BJ (cell line): ENCODE results near the gene POU2AF3. TPM values are rescaled to one million over a fixed set of nuclear protein-coding genes. Genes with fewer than 3 reads are reported as not detected.

Source experiments
- CTCF ChIA-PET: fragments of 350-600 bp; formaldehyde crosslinking; extraction: SDS; loops from one replicate; lab custom pipeline; 2021; ENCODE audit warnings: antibody characterized with exemption, inconsistent platforms; lab: Yijun Ruan, JAX
- POLR2A ChIA-PET: fragments of 300-600 bp; sonication (Branson Sonifier 250); formaldehyde crosslinking; extraction: SDS; loops from one replicate; lab custom pipeline; 2021; ENCODE audit warnings: antibody characterized with exemption; lab: Charles Lee
- DNase-seq: peaks from one replicate; pipeline ENCODE4 v3.0.0-alpha.2; 2011; ENCODE audit warnings: low read depth
- H3K27me3 ChIP-seq: 2 replicates; pipeline ENCODE4 v1.6.0; 2011; ENCODE audit warnings: low read length; ENCODE audit not compliant: control insufficient read depth, insufficient read depth
- H3K36me3 ChIP-seq: 2 replicates; pipeline ENCODE4 v1.5.1; 2011; ENCODE audit warnings: low read length; ENCODE audit not compliant: control insufficient read depth, insufficient read depth
- H3K4me3 ChIP-seq: 2 replicates; pipeline ENCODE4 v1.5.1; 2011; ENCODE audit warnings: low read depth, mild to moderate bottlenecking, control low read depth, low read length
- polyA plus RNA-seq: library from polyadenylated mRNA; depleted of rRNA; stranded (reverse); fragments of >200 nt; gene quantifications from 2 replicates; pipeline ENCODE4 v1.2.3, GENCODE V29; 2011
- TF ChIP-seq, protein P1 (sequence below): IDR thresholded peaks from 2 replicates; pipeline ENCODE4 v1.5.1; 2011; ENCODE audit warnings: low read depth, mild to moderate bottlenecking, control low read depth, inconsistent platforms, low read length, moderate library complexity; ENCODE audit not compliant: insufficient read depth

The POU2AF3 gene
- polyA plus RNA-seq, 1 experiment = not detected

DNA sequence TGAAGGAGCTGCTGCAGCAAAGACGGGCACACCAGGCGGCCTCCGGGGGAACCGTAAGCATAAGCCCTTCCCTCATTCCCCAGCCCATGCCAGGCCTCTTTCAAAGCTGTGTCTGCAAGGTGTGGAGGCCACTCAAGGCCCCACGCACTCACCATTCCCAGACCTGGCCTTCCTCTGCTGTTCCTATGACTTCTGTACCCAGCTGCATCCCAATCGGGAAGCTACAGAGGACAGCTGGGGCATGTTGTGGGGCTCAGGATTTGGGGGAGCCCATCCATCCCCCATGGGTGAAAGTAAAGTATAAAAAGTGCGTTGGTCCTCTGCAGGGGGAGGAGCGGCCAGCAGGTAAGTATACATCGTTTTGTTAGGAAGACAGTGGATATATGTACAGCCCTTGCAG is 2.2 kb downstream of the POU2AF3 start:
- Histone ChIP-seq H3K36me3 (no peaks in the 10 kb centered on the region), H3K4me3 (no peak overlapping the region), H3K27me3 (peaks cover 38% of the 10 kb centered on the region)
- CTCF ChIA-PET = interaction anchor here (0.6 to 1.1 kb wide), 2 partner anchors 26 to 480 kb away, joined by 3 to 4 read pairs; no protein-coding TSS in a partner anchor
- TF ChIP-seq, protein P1, sequence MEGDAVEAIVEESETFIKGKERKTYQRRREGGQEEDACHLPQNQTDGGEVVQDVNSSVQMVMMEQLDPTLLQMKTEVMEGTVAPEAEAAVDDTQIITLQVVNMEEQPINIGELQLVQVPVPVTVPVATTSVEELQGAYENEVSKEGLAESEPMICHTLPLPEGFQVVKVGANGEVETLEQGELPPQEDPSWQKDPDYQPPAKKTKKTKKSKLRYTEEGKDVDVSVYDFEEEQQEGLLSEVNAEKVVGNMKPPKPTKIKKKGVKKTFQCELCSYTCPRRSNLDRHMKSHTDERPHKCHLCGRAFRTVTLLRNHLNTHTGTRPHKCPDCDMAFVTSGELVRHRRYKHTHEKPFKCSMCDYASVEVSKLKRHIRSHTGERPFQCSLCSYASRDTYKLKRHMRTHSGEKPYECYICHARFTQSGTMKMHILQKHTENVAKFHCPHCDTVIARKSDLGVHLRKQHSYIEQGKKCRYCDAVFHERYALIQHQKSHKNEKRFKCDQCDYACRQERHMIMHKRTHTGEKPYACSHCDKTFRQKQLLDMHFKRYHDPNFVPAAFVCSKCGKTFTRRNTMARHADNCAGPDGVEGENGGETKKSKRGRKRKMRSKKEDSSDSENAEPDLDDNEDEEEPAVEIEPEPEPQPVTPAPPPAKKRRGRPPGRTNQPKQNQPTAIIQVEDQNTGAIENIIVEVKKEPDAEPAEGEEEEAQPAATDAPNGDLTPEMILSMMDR = no peak
- DNase-seq = no peak
- POLR2A ChIA-PET = no interaction called here

DNA sequence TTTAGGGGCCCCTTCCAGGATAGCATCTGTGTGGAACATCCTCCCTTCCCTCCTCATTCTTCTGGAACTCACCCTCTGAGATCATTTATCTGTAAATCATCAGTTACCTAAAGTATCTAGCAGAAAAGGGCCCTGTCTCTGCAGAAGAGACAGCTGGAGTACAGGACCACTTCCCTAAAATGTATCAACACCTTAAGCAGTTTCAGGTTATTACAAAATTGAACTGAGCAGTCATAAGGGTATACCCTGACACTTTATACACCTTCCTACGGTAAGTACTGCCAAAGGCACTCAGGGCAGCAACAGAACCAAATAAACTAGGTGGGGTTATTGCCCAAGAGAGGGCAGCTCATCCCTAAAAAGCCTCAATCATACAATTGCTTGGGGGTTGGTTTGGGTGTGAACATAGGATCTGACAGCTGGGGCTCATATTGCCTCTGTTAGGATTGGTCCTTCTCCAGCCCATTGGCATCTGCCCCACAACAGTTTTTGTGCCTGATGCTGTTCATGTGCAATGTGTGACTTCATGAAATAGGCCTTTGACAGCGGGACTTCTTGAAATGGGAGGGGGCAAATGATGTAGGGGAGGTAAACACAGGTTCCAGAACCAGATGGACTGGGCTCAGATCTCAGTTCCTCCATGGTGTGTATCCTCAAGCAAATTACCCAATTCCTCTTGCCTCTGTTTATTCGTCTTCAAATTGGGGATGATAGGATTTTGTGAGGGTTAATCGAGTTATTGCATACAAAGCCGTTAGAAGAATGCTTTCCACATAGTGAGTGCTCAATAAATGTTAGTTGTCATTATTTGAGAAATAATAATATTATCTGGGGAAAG is 2.9 kb downstream of the POU2AF3 start:
- Histone ChIP-seq H3K36me3 (no peaks in the 10 kb centered on the region), H3K4me3 (no peak overlapping the region), H3K27me3 (peaks cover 36% of the 10 kb centered on the region)
- no peak for DNase-seq
- TF ChIP-seq, protein P1 = no peak
- ChIA-PET CTCF (interaction anchor here (1.1 to 1.7 kb wide), 2 partner anchors 9 to 145 kb away, joined by 3 to 6 read pairs; no protein-coding TSS in a partner anchor), POLR2A (no interaction called here)

DNA sequence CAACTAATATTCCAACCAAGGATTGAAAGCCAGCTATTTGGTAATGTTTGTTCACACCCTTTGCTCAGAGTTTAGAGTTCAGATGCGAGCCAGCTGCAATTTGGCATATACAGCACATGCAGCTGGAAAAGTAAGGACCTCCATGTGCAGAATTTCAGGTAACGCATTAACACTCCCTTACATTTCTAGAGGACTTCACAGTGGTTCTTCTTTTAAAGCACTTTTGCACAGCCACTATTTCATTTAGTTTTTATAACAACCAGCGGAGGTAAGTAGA is 3.4 kb downstream of the POU2AF3 start:
- no peaks in the 10 kb centered on the region for H3K36me3 ChIP-seq
- TF ChIP-seq, protein P1 = no peak
- no peak overlapping the region for H3K4me3 ChIP-seq
- ChIA-PET CTCF (interaction anchor here (1.1 to 1.7 kb wide), 2 partner anchors 9 to 144 kb away, joined by 3 to 6 read pairs; no protein-coding TSS in a partner anchor), POLR2A (no interaction called here)
- peaks cover 33% of the 10 kb centered on the region for H3K27me3 ChIP-seq
- no peak for DNase-seq

DNA sequence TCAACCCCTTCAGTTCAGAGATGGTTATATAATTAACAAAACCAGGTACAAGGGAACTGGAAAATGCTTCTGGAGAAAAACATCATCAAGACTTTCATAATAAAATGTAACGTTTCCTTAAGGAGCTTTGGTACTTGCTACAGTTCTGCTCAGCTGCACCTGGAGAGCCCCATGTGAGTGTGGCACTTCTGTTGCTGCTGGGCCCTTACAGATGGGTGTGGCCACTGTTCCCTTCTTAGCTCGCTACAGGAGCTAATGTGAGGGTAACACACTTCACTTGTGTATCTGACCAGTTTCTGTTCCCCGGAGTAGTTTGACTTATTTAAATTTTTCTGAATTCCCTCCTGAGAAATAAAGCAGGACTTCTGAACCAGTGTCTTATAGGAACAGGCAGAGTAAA is 4.0 kb downstream of the POU2AF3 start:
- TF ChIP-seq, protein P1 = no peak
- Histone ChIP-seq H3K27me3 (peaks cover 32% of the 10 kb centered on the region), H3K36me3 (no peaks in the 10 kb centered on the region), H3K4me3 (no peak overlapping the region)
- ChIA-PET POLR2A (no interaction called here), CTCF (interaction anchor here (1.1 to 1.7 kb wide), 2 partner anchors 8 to 144 kb away, joined by 3 to 6 read pairs; no protein-coding TSS in a partner anchor)
- no peak for DNase-seq

DNA sequence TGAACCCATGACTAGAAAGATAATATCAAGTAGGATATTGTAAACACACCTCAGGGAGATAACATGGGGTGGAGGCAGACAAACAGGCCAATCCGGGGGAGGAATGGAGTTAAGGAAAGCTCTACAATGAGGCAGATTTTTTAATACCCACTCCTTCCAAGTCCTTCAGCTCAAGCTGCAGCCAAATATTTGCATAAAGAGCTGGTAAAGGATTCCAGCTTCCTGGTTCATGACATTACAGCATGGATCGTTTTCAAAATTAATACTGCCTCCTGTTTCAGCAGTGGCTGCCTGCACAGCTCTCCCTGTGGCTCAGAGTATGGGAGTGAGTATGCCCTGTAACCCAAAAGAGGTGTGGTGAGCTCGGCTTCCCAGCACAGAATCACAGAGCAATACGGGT is 5.1 kb downstream of the POU2AF3 start:
- no peak for DNase-seq
- TF ChIP-seq, protein P1 = no peak
- H3K4me3 ChIP-seq = no peak overlapping the region
- peaks cover 40% of the 10 kb centered on the region for H3K27me3 ChIP-seq
- ChIA-PET POLR2A (no interaction called here), CTCF (interaction anchor here (1.0 to 1.8 kb wide), 3 partner anchors 123 to 982 kb away, joined by 3 to 5 read pairs (median 4); no protein-coding TSS in a partner anchor)
- H3K36me3 ChIP-seq = no peaks in the 10 kb centered on the region
